Measurements from ENCODE around the gene PTPN6. TPM values are rescaled to one million over a fixed set of nuclear protein-coding genes. Genes with fewer than 3 reads are reported as not detected.

Gene PTPN6
- total and polyA plus RNA-seq, 3 experiments from 2014 or later = 379 to 460 (median 456) TPM

DNA sequence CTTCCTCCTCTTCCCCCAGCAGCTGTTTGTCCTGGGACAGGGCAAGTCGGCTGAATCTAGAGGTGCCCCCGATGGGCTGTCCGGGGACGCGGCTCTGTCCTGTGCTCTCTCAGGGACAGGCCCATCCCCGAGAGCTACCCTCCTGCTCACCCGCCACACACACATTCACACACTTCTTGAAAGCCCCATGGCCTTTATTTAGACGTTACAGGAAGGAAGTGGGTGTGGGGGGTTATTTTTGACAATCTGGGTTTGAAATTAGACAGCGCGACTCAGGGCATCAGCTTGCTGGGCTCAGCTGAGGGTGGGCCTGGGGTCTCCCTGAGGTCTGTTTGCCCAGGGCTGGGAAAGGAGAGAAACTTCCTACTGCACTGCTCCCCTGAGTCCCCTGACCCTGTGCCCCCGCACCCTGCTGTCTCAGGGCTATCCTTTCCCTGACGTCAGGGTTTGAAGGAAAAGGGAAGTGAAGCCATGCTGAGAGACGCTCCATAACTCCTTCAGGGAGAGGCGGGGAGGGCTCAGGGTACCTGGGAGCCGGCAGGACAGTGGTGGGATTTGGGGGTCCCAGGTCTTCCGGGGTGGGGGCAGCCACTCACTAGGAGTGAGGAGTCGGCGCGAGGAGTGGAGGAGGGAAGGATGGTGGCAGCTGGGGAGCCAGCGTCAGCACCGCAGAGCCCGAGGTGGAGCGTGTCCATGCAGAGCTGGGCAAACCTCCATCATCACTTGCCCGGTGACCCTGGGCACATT is 8.1 kb downstream of the PTPN6 start:
- no peaks in the 10 kb centered on the region for H3K9me3 Mint-ChIP-seq
- Histone ChIP-seq H3K9me3 (ENCODE audit: low read length) (no peaks in the 10 kb centered on the region), H3K27ac (ENCODE audit: low read depth, low read length) (peak overlapping the region; percentile 65), H3K36me3 (ENCODE audit: insufficient read depth, low read length) (peaks cover 48% of the 10 kb centered on the region), H3K4me3 (ENCODE audit: low read length) (peak overlapping the region; percentile 54), H3K27me3 (ENCODE audit: insufficient read depth, low read length, poor library complexity, severe bottlenecking) (no peaks in the 10 kb centered on the region), H3K4me1 (ENCODE audit: insufficient read depth, low read length) (peaks cover 87% of the 10 kb centered on the region)
- peak; percentile 68 to 88 (median 83) for DNase-seq
- CTCF ChIA-PET = interaction anchor here (1.2 to 13.3 kb wide), 10 partner anchors 9 to 154 kb away, joined by 3 to 815 read pairs (median 7); partner anchors contain the start of genes C12orf57, C1RL, PTPN6 and RNU7-1
- no peaks in the 10 kb centered on the region for H3K27me3 Mint-ChIP-seq
- H3K4me1 Mint-ChIP-seq = peaks cover 77 to 88% (median 78%) of the 10 kb centered on the region in 3 donors
- H3K4me3 Mint-ChIP-seq = peak overlapping the region; percentile 76 to 94 (median 91)
- peak overlapping the region; percentile 94 to 100 (median 98) for H3K27ac Mint-ChIP-seq
- peaks cover 11 to 62% (median 11%) of the 10 kb centered on the region in 3 donors for H3K36me3 Mint-ChIP-seq
- POLR2A ChIA-PET = interaction anchor here (1.0 to 13.3 kb wide), 10 partner anchors 10 to 143 kb away, joined by 3 to 481 read pairs (median 4); partner anchors contain the start of genes ATN1, C12orf57, ENO2 and LPCAT3

DNA sequence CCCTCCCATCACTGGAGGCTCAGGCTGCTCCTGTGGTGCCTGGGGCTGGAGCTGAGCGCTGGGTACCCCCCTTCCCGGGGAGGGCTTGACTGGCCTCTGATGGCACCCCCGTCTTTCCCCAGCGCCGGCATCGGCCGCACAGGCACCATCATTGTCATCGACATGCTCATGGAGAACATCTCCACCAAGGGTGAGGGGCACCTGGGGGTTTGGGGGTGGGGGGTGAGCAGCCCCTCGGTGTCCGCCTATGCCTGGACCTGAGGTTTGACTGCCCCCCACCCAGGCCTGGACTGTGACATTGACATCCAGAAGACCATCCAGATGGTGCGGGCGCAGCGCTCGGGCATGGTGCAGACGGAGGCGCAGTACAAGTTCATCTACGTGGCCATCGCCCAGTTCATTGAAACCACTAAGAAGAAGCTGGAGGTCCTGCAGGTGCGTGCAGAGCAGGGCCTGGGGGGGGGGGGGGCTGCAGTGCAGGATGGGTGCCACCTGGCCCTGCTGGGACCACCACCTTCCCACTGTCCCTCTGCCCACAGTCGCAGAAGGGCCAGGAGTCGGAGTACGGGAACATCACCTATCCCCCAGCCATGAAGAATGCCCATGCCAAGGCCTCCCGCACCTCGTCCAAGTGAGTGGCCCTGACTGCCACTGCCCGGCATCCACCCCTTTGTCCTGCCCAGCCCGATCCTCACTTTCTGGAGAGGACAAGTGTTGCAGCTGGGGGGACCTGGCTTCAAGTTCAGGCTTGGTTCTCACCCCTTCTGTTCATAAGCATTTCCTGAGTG is 8.8 kb downstream of the PTPN6 start:
- no peaks in the 10 kb centered on the region for H3K9me3 Mint-ChIP-seq
- H3K4me3 ChIP-seq (ENCODE audit: low read length) = peak overlapping the region; percentile 54
- H3K4me1 Mint-ChIP-seq = peaks cover 72 to 88% (median 78%) of the 10 kb centered on the region in 3 donors
- no peaks in the 10 kb centered on the region for H3K9me3 ChIP-seq (ENCODE audit: low read length)
- peaks cover 11 to 56% (median 11%) of the 10 kb centered on the region in 3 donors for H3K36me3 Mint-ChIP-seq
- peak overlapping the region; percentile 94 to 100 (median 99) for H3K27ac Mint-ChIP-seq
- H3K4me3 Mint-ChIP-seq = peak overlapping the region; percentile 55 to 92 (median 85)
- H3K36me3 ChIP-seq (ENCODE audit: insufficient read depth, low read length) = peaks cover 42% of the 10 kb centered on the region
- H3K4me1 ChIP-seq (ENCODE audit: insufficient read depth, low read length) = peaks cover 87% of the 10 kb centered on the region
- peak in 1 of 5 donors; percentile 52 for DNase-seq
- ChIA-PET POLR2A (interaction anchor here (1.0 to 13.3 kb wide), 10 partner anchors 9 to 95 kb away, joined by 3 to 481 read pairs (median 6); partner anchors contain the start of genes C12orf57, LPCAT3, PTPN6 and RNU7-1), CTCF (interaction anchor here (1.2 to 13.3 kb wide), 8 partner anchors 9 to 153 kb away, joined by 3 to 815 read pairs (median 14); partner anchors contain the start of genes ATN1, C12orf57, PTPN6 and RNU7-1)
- H3K27ac ChIP-seq (ENCODE audit: low read depth, low read length) = peak overlapping the region; percentile 86
- no peaks in the 10 kb centered on the region for H3K27me3 ChIP-seq (ENCODE audit: insufficient read depth, low read length, poor library complexity, severe bottlenecking)
- H3K27me3 Mint-ChIP-seq = no peaks in the 10 kb centered on the region

DNA sequence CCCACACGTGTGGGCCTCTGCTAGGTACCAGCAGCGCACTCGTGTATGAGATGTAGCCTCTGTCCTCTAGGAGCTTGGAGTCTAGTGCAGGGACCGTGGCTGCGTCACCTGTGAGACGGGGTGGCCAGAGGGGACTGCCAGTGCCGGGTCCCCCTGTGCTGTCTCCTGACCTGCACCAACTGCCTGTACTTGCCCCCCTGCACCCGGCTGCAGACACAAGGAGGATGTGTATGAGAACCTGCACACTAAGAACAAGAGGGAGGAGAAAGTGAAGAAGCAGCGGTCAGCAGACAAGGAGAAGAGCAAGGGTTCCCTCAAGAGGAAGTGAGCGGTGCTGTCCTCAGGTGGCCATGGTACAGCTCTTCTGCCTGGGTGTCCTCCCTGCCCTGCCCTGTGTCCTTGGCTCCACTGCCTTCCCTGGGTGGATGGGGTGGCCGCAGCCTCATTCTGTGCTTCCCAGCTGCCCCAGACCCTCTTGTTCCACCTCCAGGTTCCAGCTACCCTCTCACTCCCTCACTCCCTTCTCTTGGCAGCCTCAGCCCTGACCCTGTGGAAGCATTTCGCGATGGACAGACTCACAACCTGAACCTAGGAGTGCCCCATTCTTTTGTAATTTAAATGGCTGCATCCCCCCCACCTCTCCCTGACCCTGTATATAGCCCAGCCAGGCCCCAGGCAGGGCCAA is 9.6 kb downstream of the PTPN6 start:
- Histone ChIP-seq H3K4me1 (ENCODE audit: insufficient read depth, low read length) (peaks cover 84% of the 10 kb centered on the region), H3K36me3 (ENCODE audit: insufficient read depth, low read length) (peaks cover 45% of the 10 kb centered on the region), H3K4me3 (ENCODE audit: low read length) (peak overlapping the region; percentile 4), H3K27ac (ENCODE audit: low read depth, low read length) (peak overlapping the region; percentile 86), H3K27me3 (ENCODE audit: insufficient read depth, low read length, poor library complexity, severe bottlenecking) (no peaks in the 10 kb centered on the region), H3K9me3 (ENCODE audit: low read length) (no peaks in the 10 kb centered on the region)
- peak overlapping the region; percentile 94 to 100 (median 98) for H3K27ac Mint-ChIP-seq
- CTCF ChIA-PET = interaction anchor here (1.2 to 13.3 kb wide), 9 partner anchors 9 to 93 kb away, joined by 3 to 815 read pairs (median 8); partner anchors contain the start of genes ATN1, C12orf57, PTPN6 and RNU7-1
- POLR2A ChIA-PET = interaction anchor here (0.7 to 13.3 kb wide), 11 partner anchors 13 to 96 kb away, joined by 3 to 481 read pairs (median 6); partner anchors contain the start of genes C12orf57, LPCAT3, PTPN6 and RNU7-1
- H3K27me3 Mint-ChIP-seq = no peaks in the 10 kb centered on the region
- no peaks in the 10 kb centered on the region for H3K9me3 Mint-ChIP-seq
- H3K4me3 Mint-ChIP-seq = peak overlapping the region; percentile 80 to 92 (median 85)
- DNase-seq = peak in 2 of 5 donors; percentile 53 to 64
- peaks cover 11 to 57% (median 16%) of the 10 kb centered on the region in 3 donors for H3K36me3 Mint-ChIP-seq
- peaks cover 67 to 85% (median 77%) of the 10 kb centered on the region in 3 donors for H3K4me1 Mint-ChIP-seq

DNA sequence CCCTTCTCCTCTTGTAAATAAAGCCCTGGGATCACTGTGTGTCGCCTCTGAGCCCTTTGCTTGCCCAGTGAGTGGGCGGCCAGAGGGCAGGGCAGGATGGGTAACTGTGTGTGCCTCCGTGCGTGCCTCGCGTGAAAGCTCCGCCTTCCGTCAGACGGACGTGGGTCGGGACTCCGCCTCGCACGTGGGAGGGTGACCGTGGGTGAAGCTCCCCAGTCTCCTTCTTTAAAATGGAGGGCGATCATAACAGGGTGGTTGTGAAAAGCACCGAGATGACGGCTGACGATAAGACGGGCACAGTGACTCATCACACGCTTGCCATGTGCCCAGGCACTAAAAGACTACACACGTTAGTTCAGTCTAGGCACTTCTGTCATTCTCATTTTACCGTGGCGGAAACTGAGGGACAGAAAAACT is 10.1 kb downstream of the PTPN6 start:
- CTCF ChIA-PET = interaction anchor here (1.2 to 13.3 kb wide), 8 partner anchors 8 to 94 kb away, joined by 3 to 815 read pairs (median 15); partner anchors contain the start of genes ATN1, C12orf57, PTPN6 and RNU7-1
- H3K9me3 ChIP-seq (ENCODE audit: low read length) = no peaks in the 10 kb centered on the region
- H3K27me3 ChIP-seq (ENCODE audit: insufficient read depth, low read length, poor library complexity, severe bottlenecking) = no peaks in the 10 kb centered on the region
- peak; percentile 82 to 95 (median 88) for DNase-seq
- peak overlapping the region; percentile 4 for H3K4me3 ChIP-seq (ENCODE audit: low read length)
- Mint-ChIP-seq H3K9me3 (no peaks in the 10 kb centered on the region), H3K4me3 (peak overlapping the region; percentile 80 to 92 (median 85)), H3K27ac (peak overlapping the region; percentile 94 to 100 (median 98)), H3K36me3 (peaks cover 11 to 57% (median 19%) of the 10 kb centered on the region in 3 donors), H3K27me3 (no peaks in the 10 kb centered on the region), H3K4me1 (peaks cover 61 to 80% (median 74%) of the 10 kb centered on the region in 3 donors)
- peak overlapping the region; percentile 86 for H3K27ac ChIP-seq (ENCODE audit: low read depth, low read length)
- peaks cover 50% of the 10 kb centered on the region for H3K36me3 ChIP-seq (ENCODE audit: insufficient read depth, low read length)
- peaks cover 78% of the 10 kb centered on the region for H3K4me1 ChIP-seq (ENCODE audit: insufficient read depth, low read length)
- POLR2A ChIA-PET = interaction anchor here (0.7 to 13.3 kb wide), 12 partner anchors 14 to 97 kb away, joined by 3 to 481 read pairs (median 6); partner anchors contain the start of genes C12orf57, LPCAT3, PTPN6 and RNU7-1

DNA sequence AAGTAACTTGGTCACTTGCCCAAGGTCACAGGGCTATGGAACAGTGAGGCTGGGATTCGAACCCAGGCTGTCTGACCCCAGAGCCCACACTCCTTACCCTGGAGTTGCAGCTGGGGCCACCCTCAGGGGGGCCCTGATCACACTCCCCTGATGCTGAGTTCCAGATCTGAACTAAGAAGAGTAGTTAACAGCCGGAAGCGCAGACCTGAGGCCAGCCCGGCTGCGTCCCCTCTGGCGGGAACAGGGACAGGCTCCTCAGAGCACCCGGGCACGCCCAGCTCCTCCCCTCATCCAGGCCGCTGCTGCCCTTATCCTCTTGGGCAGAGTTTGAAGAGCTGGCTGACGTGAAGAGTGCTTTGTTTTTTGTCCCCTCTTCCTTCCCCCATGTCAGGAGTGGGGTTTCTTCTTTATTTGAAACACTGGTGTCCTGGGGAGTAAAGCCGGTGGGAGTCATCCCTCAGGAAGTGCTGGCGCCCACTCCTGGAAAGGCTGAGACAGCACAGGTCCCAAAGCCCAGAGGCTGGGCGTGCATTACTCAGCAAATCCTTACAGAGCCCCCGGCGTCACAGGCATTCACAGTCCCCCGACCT is 10.6 kb downstream of the PTPN6 start:
- Mint-ChIP-seq H3K4me1 (peaks cover 58 to 75% (median 71%) of the 10 kb centered on the region in 3 donors), H3K27me3 (no peaks in the 10 kb centered on the region), H3K36me3 (peaks cover 10 to 56% (median 21%) of the 10 kb centered on the region in 3 donors), H3K9me3 (no peaks in the 10 kb centered on the region), H3K27ac (peak overlapping the region; percentile 94 to 100 (median 98)), H3K4me3 (peak overlapping the region; percentile 80 to 92 (median 85))
- ChIA-PET POLR2A (interaction anchor here (0.7 to 13.3 kb wide), 13 partner anchors 14 to 92 kb away, joined by 3 to 481 read pairs (median 4); partner anchors contain the start of genes C12orf57, LPCAT3, PTPN6 and RNU7-1), CTCF (interaction anchor here (1.2 to 13.3 kb wide), 8 partner anchors 8 to 94 kb away, joined by 3 to 815 read pairs (median 15); partner anchors contain the start of genes ATN1, C12orf57, PTPN6 and RNU7-1)
- peak in 2 of 5 donors; percentile 41 to 55 for DNase-seq
- Histone ChIP-seq H3K9me3 (ENCODE audit: low read length) (no peaks in the 10 kb centered on the region), H3K27me3 (ENCODE audit: insufficient read depth, low read length, poor library complexity, severe bottlenecking) (no peaks in the 10 kb centered on the region), H3K27ac (ENCODE audit: low read depth, low read length) (peak overlapping the region; percentile 86), H3K36me3 (ENCODE audit: insufficient read depth, low read length) (peaks cover 49% of the 10 kb centered on the region), H3K4me3 (ENCODE audit: low read length) (peak overlapping the region; percentile 4), H3K4me1 (ENCODE audit: insufficient read depth, low read length) (peaks cover 73% of the 10 kb centered on the region)

DNA sequence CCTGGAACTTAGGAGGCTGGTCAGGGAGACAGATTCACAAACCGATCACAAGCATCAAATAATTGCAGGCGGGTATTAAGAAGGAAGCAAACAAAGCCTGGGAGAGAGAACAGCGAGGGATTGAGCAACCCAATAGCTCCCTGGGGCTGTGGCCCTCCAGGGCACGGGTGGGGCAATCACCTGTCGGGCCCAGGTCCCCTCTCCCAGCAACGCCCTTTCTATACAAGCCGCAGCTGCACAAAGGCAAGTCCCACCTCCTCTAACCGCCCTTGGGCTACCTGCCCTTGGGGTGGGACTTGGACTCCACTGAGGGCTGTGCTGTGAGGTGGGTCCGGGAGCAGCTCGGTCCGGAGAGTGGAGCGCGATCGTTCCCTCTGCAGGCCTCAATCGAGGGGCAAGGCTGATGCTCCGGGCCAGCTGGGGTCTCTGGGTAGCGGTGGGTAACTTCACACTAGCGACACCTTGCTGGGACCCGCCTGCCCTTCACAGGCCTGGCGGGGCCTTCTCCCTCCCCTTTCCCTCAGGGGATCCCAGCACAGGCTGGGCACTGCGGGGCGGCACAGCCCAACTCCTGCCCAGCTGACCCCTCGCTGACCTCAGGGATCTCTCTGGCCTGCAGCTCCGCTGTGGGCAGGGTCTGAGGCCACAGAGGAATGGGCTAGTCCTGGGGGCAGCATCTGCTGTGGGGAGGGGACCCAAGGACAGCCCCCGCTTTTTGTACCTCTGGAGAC is 11.3 kb downstream of the PTPN6 start:
- H3K4me3 ChIP-seq (ENCODE audit: low read length) = peak overlapping the region; percentile 4

More for the DNA sequence above, 11.3 kb downstream of the PTPN6 start:
- DNase-seq = peak in 1 of 5 donors; percentile 43
- no peaks in the 10 kb centered on the region for H3K9me3 Mint-ChIP-seq
- H3K27ac Mint-ChIP-seq = peak overlapping the region; percentile 94 to 100 (median 98)
- POLR2A ChIA-PET = interaction anchor here (0.7 to 13.3 kb wide), 5 partner anchors 15 to 90 kb away, joined by 3 to 481 read pairs (median 4); partner anchors contain the start of genes C12orf57, PTPN6, RNU7-1 and SPSB2
- no peaks in the 10 kb centered on the region for H3K27me3 Mint-ChIP-seq
- no peaks in the 10 kb centered on the region for H3K27me3 ChIP-seq (ENCODE audit: insufficient read depth, low read length, poor library complexity, severe bottlenecking)
- peak overlapping the region; percentile 86 for H3K27ac ChIP-seq (ENCODE audit: low read depth, low read length)
- peak overlapping the region; percentile 79 to 92 (median 83) for H3K4me3 Mint-ChIP-seq
- peaks cover 51 to 68% (median 65%) of the 10 kb centered on the region in 3 donors for H3K4me1 Mint-ChIP-seq
- H3K36me3 Mint-ChIP-seq = peaks cover 5 to 57% (median 21%) of the 10 kb centered on the region in 3 donors
- H3K4me1 ChIP-seq (ENCODE audit: insufficient read depth, low read length) = peaks cover 67% of the 10 kb centered on the region
- CTCF ChIA-PET = interaction anchor here (0.6 to 13.3 kb wide), 7 partner anchors 15 to 95 kb away, joined by 3 to 815 read pairs (median 22); partner anchors contain the start of genes ATN1, C12orf57, PTPN6 and RNU7-1
- H3K9me3 ChIP-seq (ENCODE audit: low read length) = no peaks in the 10 kb centered on the region
- H3K36me3 ChIP-seq (ENCODE audit: insufficient read depth, low read length) = peaks cover 47% of the 10 kb centered on the region
